Osteoblast (primary cell): ENCODE results near the gene CPNE9. TPM values are rescaled to one million over a fixed set of nuclear protein-coding genes. Genes with fewer than 3 reads are reported as not detected.
A peak's percentile ranks its signal among the peaks of the same experiment; 100 is the strongest.

Source experiments
- DNase-seq: peaks from one replicate; pipeline ENCODE4 v3.0.0; 2011; ENCODE audit warnings: low spot score, mixed read lengths; ENCODE audit not compliant: insufficient read length; ENCODE audit errors: missing footprints
- H2AFZ ChIP-seq: 2 replicates; pipeline ENCODE4 v1.6.0; 2011; ENCODE audit warnings: mild to moderate bottlenecking, low read length
- H3K27ac ChIP-seq: 2 replicates; pipeline ENCODE4 v1.5.1; 2011; ENCODE audit warnings: mild to moderate bottlenecking, low read depth, low read length, moderate library complexity
- H3K27me3 ChIP-seq: 2 replicates; pipeline ENCODE4 v1.6.0; 2012; ENCODE audit warnings: mild to moderate bottlenecking, control low read depth, inconsistent platforms, low read length, moderate library complexity; ENCODE audit not compliant: insufficient read depth
- H3K36me3 ChIP-seq: 2 replicates; pipeline ENCODE4 v1.5.1; 2011; ENCODE audit warnings: mild to moderate bottlenecking, low read length, control low read depth, moderate library complexity; ENCODE audit not compliant: insufficient read depth
- H3K4me1 ChIP-seq: 2 replicates; pipeline ENCODE4 v1.5.1; 2011; ENCODE audit warnings: mild to moderate bottlenecking, low read length, control low read depth, moderate library complexity; ENCODE audit not compliant: insufficient read depth
- H3K4me2 ChIP-seq: 2 replicates; pipeline ENCODE4 v1.6.0; 2011; ENCODE audit warnings: mild to moderate bottlenecking, low read length; ENCODE audit not compliant: insufficient read depth
- H3K4me3 ChIP-seq: fragments of 200-600 bp; sonication (generic); 3 replicates; pipeline ENCODE4 v1.5.1; 2012; ENCODE audit warnings: mild to moderate bottlenecking, low read length, inconsistent platforms; ENCODE audit not compliant: insufficient read depth
- H3K79me2 ChIP-seq: 2 replicates; pipeline ENCODE4 v1.6.0; 2012; ENCODE audit warnings: mild to moderate bottlenecking, low read length, control low read depth, inconsistent platforms; ENCODE audit not compliant: insufficient read depth
- H3K9me3 ChIP-seq: 2 replicates; pipeline ENCODE4 v1.5.1; 2011; ENCODE audit warnings: low read depth, low read length, control low read depth
- H4K20me1 ChIP-seq: 2 replicates; pipeline ENCODE4 v1.6.0; 2012; ENCODE audit warnings: mild to moderate bottlenecking, low read length, control low read depth; ENCODE audit not compliant: insufficient read depth
- total RNA-seq: library from RNA; depleted of rRNA; stranded (reverse); fragments of >200 nt; gene quantifications from 2 replicates; pipeline ENCODE4 v1.2.3, GENCODE V29; 2012
- TF ChIP-seq, protein P1 (sequence below): IDR thresholded peaks from 2 replicates; pipeline ENCODE4 v1.5.1; 2011; ENCODE audit warnings: mild to moderate bottlenecking, low read depth, low read length, moderate library complexity; ENCODE audit errors: extremely low read depth

The CPNE9 gene, protein sequence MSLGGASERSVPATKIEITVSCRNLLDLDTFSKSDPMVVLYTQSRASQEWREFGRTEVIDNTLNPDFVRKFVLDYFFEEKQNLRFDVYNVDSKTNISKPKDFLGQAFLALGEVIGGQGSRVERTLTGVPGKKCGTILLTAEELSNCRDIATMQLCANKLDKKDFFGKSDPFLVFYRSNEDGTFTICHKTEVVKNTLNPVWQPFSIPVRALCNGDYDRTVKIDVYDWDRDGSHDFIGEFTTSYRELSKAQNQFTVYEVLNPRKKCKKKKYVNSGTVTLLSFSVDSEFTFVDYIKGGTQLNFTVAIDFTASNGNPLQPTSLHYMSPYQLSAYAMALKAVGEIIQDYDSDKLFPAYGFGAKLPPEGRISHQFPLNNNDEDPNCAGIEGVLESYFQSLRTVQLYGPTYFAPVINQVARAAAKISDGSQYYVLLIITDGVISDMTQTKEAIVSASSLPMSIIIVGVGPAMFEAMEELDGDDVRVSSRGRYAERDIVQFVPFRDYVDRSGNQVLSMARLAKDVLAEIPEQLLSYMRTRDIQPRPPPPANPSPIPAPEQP
- not detected in 2 replicates for total RNA-seq

DNA sequence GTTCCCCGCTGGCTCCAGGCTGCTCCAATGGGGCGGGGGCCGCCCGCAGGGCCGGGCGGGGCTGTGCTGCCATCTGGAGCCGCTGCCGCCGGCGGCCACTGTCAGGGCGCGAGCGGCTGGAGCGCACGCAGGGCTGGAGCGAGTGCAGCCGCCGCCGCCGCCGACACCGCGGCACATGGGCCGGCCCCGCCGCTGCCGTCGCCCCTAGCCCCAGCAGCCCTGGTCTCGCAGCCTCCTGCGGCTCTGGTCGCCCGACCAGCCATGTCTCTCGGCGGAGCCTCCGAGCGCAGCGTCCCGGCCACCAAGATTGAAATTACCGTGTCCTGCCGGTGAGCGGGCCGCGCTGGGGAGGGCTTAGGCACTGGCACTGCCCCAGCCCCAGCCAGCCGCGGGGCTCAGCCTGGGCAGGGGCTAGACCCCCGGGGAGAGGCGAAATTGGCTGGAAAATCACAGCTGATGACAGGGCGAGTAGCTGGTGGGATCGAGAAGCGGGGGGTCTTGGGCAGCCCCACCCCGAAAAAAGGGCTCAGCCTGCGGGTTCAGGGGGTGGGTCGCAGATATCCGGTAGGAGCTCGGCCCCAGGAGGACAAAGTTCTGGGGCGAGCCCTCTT lies at the start of gene CPNE9:
Gene CPNE9 (plus strand): TSS at position 98 of the 611 bp plus-strand sequence. CDS start 164 bp downstream, at position 262.
- Histone ChIP-seq H2AFZ (no peak within 1 kb of the TSS), H4K20me1 (peaks cover 5% of the 10 kb centered on the region), H3K79me2 (no peaks in the 10 kb centered on the region), H3K36me3 (no peaks in the 10 kb centered on the region), H3K4me3 (peak within 1 kb of the TSS; percentile 40), H3K9me3 (no peaks in the 10 kb centered on the region), H3K27me3 (peaks cover 13% of the 10 kb centered on the region), H3K4me1 (peaks cover 6% of the 10 kb centered on the region), H3K4me2 (peak within 1 kb of the TSS; percentile 55), H3K27ac (no peak within 1 kb of the TSS)
- TF ChIP-seq, protein P1, sequence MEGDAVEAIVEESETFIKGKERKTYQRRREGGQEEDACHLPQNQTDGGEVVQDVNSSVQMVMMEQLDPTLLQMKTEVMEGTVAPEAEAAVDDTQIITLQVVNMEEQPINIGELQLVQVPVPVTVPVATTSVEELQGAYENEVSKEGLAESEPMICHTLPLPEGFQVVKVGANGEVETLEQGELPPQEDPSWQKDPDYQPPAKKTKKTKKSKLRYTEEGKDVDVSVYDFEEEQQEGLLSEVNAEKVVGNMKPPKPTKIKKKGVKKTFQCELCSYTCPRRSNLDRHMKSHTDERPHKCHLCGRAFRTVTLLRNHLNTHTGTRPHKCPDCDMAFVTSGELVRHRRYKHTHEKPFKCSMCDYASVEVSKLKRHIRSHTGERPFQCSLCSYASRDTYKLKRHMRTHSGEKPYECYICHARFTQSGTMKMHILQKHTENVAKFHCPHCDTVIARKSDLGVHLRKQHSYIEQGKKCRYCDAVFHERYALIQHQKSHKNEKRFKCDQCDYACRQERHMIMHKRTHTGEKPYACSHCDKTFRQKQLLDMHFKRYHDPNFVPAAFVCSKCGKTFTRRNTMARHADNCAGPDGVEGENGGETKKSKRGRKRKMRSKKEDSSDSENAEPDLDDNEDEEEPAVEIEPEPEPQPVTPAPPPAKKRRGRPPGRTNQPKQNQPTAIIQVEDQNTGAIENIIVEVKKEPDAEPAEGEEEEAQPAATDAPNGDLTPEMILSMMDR = no peak
- DNase-seq = no peak

DNA sequence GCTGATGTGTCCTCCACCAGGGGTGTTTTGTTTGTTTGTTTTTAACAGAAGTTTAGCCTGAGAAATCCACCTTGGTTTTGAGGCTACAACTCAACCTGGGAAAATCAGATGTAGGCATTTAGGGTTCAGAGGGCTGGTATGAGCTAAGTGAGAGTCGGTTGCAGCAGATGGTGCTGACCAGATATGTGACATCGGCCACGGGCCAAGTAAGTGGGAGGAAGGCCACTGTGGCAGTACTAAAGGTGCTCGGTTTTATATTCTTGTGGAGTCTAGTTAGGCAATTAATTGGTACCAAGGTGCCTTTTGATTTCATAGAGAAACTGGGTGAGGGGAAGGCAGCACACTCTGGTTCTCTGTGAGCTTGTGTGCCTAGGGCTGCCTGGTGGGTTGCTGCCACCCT lies 43.8 kb upstream of the CPNE9 start:
- Histone ChIP-seq H3K27ac (no peak overlapping the region), H3K79me2 (peaks cover 31% of the 10 kb centered on the region)
- DNase-seq = no peak

DNA sequence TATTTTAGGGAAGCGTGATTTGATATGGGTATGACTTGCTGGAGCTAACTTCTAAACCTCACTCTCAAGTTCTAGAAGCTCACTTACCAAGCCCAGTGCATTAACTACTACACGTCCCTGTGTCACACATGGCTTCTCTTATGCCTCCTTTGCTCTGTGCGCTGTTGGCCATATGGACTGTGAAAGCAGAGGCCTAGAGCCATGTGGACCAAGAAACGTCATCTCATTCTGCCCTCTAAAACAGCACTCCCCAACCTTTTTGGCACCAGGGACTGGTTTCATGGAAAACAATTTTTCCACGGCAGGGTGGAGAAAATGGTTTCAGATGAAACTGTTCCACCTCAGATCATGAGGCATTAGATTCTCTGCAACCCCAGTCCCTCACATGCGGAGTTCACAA lies 42.7 kb upstream of the CPNE9 start:
- Histone ChIP-seq H4K20me1 (peaks cover 9% of the 10 kb centered on the region), H2AFZ (no peak overlapping the region), H3K36me3 (peaks cover 49% of the 10 kb centered on the region), H3K27ac (no peak overlapping the region), H3K4me1 (no peaks in the 10 kb centered on the region), H3K4me3 (no peak overlapping the region), H3K79me2 (peaks cover 30% of the 10 kb centered on the region), H3K27me3 (no peaks in the 10 kb centered on the region), H3K4me2 (no peak overlapping the region), H3K9me3 (no peaks in the 10 kb centered on the region)
- no peak for DNase-seq
- TF ChIP-seq, protein P1 = no peak

More for the DNA sequence above, 43.8 kb upstream of the CPNE9 start:
- no peaks in the 10 kb centered on the region for H3K9me3 ChIP-seq
- TF ChIP-seq, protein P1 = no peak
- no peak overlapping the region for H3K4me3 ChIP-seq
- peaks cover 55% of the 10 kb centered on the region for H3K36me3 ChIP-seq
- no peaks in the 10 kb centered on the region for H3K4me1 ChIP-seq
- H3K4me2 ChIP-seq = no peak overlapping the region
- no peak overlapping the region for H2AFZ ChIP-seq
- peaks cover 9% of the 10 kb centered on the region for H4K20me1 ChIP-seq
- H3K27me3 ChIP-seq = no peaks in the 10 kb centered on the region
